ENCODE results near the gene CDK6. TPM values are rescaled to one million over a fixed set of nuclear protein-coding genes. Genes with fewer than 3 reads are reported as not detected.

CDK6 gene
- total and polyA plus RNA-seq, 2 of the 8 experiments (the other 6 are each of a cell fraction or from before 2014, with no cell fraction given), result 5.9 to 18.9 TPM

- H3K79me1 ChIP-seq (ENCODE audit: low read depth, low read length), result no peaks in the 10 kb centered on the region; the same call in 1 of the 2 replicates
- H4K20me1 ChIP-seq (replicated peaks in 1 of 2; ENCODE audit: control insufficient read depth in 1 of 2, insufficient read depth in 2 of 2, low read length in 2 of 2), result no peaks in the 10 kb centered on the region
- H3K9ac ChIP-seq (replicated peaks in 1 of 4; ENCODE audit: extremely low read depth in 1 of 4, low read depth in 3 of 4, low read length in 3 of 4), result no peak overlapping the region
- no peak overlapping the region for H4K5ac ChIP-seq (ENCODE audit: insufficient read length, low read depth, low read length)
- H3K4ac ChIP-seq (replicated peaks; ENCODE audit: insufficient read length, low read depth, low read length), result no peak overlapping the region
- no peak overlapping the region for H2BK12ac ChIP-seq (ENCODE audit: low read depth, low read length)
- no peak for TF ChIP-seq KDM1A (IDR thresholded peaks at IDR 0.05; ENCODE audit: borderline replicate concordance, low read length)
- no peak for TF ChIP-seq RXRA (IDR thresholded peaks at IDR 0.05; ENCODE audit: insufficient read depth, low read depth, low read length)
- no peak for TF ChIP-seq EP300 (IDR thresholded peaks at IDR 0.05; ENCODE audit: borderline replicate concordance in 1 of 2, low read depth in 2 of 2, low read length in 2 of 2)
- TF ChIP-seq TBP (IDR thresholded peaks at IDR 0.05; ENCODE audit: low read depth, low read length), result no peak
- TF ChIP-seq POLR2A (IDR thresholded peaks at IDR 0.05; ENCODE audit: control extremely low read depth in 1 of 2, low read depth in 2 of 2, low read length in 2 of 2), result no peak
- TF ChIP-seq CHD1 (IDR thresholded peaks at IDR 0.05; ENCODE audit: low read depth, low read length), result no peak
- no peak for TF ChIP-seq GTF2F1 (IDR thresholded peaks at IDR 0.05; ENCODE audit: borderline replicate concordance, low read depth, low read length)
- TF ChIP-seq BCL11A (IDR thresholded peaks at IDR 0.05; ENCODE audit: low read depth in 2 of 2, low read length in 2 of 2), result no peak
- no peak for TF ChIP-seq SP2 (IDR thresholded peaks at IDR 0.05; ENCODE audit: low read length)
- TF ChIP-seq EZH2 (IDR thresholded peaks at IDR 0.05; ENCODE audit: low read depth, low read length, severe bottlenecking), result no peak
- no peak for TF ChIP-seq CTBP2 (IDR thresholded peaks at IDR 0.05; ENCODE audit: borderline replicate concordance, insufficient read depth, insufficient read length, low read length)
- no peak overlapping the region for H2BK20ac ChIP-seq (ENCODE audit: low read length)
- ChIA-PET CTCF (ENCODE audit: partially characterized antibody) (no interaction called here), POLR2A (ENCODE audit: partially characterized antibody) (no interaction called here)
- peaks cover 0 to 4% of the 10 kb centered on the region in 2 experiments; a peak in 1 of 4 replicates for H3K9me3 ChIP-seq (ENCODE audit: insufficient read depth in 2 of 2, low read depth in 1 of 2, low read length in 1 of 2)
- H2BK5ac ChIP-seq (ENCODE audit: low read depth, low read length), result no peak overlapping the region
- H2BK120ac ChIP-seq (replicated peaks; ENCODE audit: low read depth, low read length), result no peak overlapping the region
- no peak overlapping the region for H3K4me3 ChIP-seq (ENCODE audit: extremely low read depth in 1 of 4, insufficient read depth in 2 of 4, low read depth in 3 of 4, low read length in 4 of 4)
- no peaks in the 10 kb centered on the region for H3K79me2 ChIP-seq (ENCODE audit: control insufficient read depth in 1 of 2, insufficient read depth in 2 of 2, low read length in 2 of 2)
- H3K23me2 ChIP-seq (ENCODE audit: low read depth, low read length), result 0 out of 2 replicates have a peak, but pooled peaks cover 2% of the 10 kb centered on the region
- H3K4me2 ChIP-seq (ENCODE audit: insufficient read depth in 1 of 2, low read depth in 2 of 2, low read length in 2 of 2), result no peak overlapping the region
- WGBS, 2 experiments (ENCODE audit: extremely low coverage in 1 of 2, insufficient coverage in 1 of 2, insufficient read length in 1 of 2, insufficient replicate concordance in 2 of 2, low coverage in 1 of 2, low lambda C conversion rate in 2 of 2, missing lambda C conversion rate in 1 of 2), result 100% methylated on average over 1 of the region's 1 CpG; no CpG with 5 or more reads in 1 of the 2 experiments
- no peak overlapping the region for H2AFZ ChIP-seq (ENCODE audit: low read length)
- DNase-seq (ENCODE audit: low read depth in 1 of 2, low spot score in 2 of 2), result no peak
- no peaks in the 10 kb centered on the region; a peak in 1 of 7 replicates for H3K27me3 ChIP-seq (replicated peaks in 1 of 4; ENCODE audit: control insufficient read depth in 3 of 4, extremely low read depth in 1 of 4, insufficient read depth in 3 of 4, low read length in 3 of 4)
- H2BK15ac ChIP-seq (ENCODE audit: low read length), result no peak overlapping the region
- H4K8ac ChIP-seq (ENCODE audit: extremely low read depth, insufficient read depth, low read length), result no peak overlapping the region
- no peak overlapping the region for H3K23ac ChIP-seq (ENCODE audit: insufficient read length)
- no peak overlapping the region for H4K91ac ChIP-seq (replicated peaks; ENCODE audit: insufficient read length, low read length)
- H2AK5ac ChIP-seq (ENCODE audit: low read depth, low read length), result no peak overlapping the region
- H3K36me3 ChIP-seq (ENCODE audit: control insufficient read depth in 2 of 4, insufficient read depth in 4 of 4, low read length in 3 of 4), result no peaks in the 10 kb centered on the region
- no peak overlapping the region for H3K56ac ChIP-seq (replicated peaks; ENCODE audit: insufficient read length, low read depth, low read length)
- no peak overlapping the region for H3K18ac ChIP-seq (ENCODE audit: extremely low read depth, low read length)
- H3K14ac ChIP-seq (ENCODE audit: insufficient read length), result no peak overlapping the region
- no peak for FAIRE-seq
- no peak overlapping the region for H3K27ac ChIP-seq (ENCODE audit: low read depth, low read length)
- H3K4me1 ChIP-seq (replicated peaks in 1 of 4; ENCODE audit: control insufficient read depth in 3 of 4, insufficient read depth in 4 of 4, low read length in 3 of 4), result peaks cover 0 to 2% (median 0%) of the 10 kb centered on the region in 4 experiments; a peak in 1 of 7 replicates
Measured at GRCh38 chr7:92705831-92706230, 130.5 kb downstream of the CDK6 start.

Measured in H1 (cell line).